ENCODE measurements around the gene THAP9.

GRCh38 chr4:82903737-82904136 is 3.2 kb downstream of the THAP9 start:
- no peak for TF ChIP-seq CTCF (IDR thresholded peaks at IDR 0.05; ENCODE audit: borderline replicate concordance, extremely low read depth, low read length, poor library complexity, severe bottlenecking)
- no peak for TF ChIP-seq EZH2 (IDR thresholded peaks at IDR 0.05; ENCODE audit: borderline replicate concordance, low read depth, low read length, severe bottlenecking)

All from DND-41 (cell line).